GM19351 (cell line): ENCODE data around the gene SAMD4A.

Experiments used
- ATAC-seq: cut with Tn5 transposase; IDR thresholded peaks from one replicate; pipeline ENCODE4 v1.9.1; 2021; ENCODE audit warnings: mild to moderate bottlenecking, moderate library complexity; ENCODE audit not compliant: unreplicated experiment

The SAMD4A gene

GRCh38 chr14:54774824-54775223 is 207.9 kb downstream of the SAMD4A start:
- ATAC-seq: no peak

- ATAC-seq: no peak
Measured at GRCh38 chr14:54775486-54776140, 208.7 kb downstream of the SAMD4A start.

- ATAC-seq: no peak
Measured at GRCh38 chr14:54776361-54777001, 209.6 kb downstream of the SAMD4A start.

GRCh38 chr14:54777395-54777794 is 210.5 kb downstream of the SAMD4A start:
- ATAC-seq: no peak

- no peak for ATAC-seq
Measured at GRCh38 chr14:54778618-54779345, 211.9 kb downstream of the SAMD4A start.

GRCh38 chr14:54781080-54781479 is 214.2 kb downstream of the SAMD4A start:
- ATAC-seq: no peak

- no peak for ATAC-seq
Measured at GRCh38 chr14:54781961-54782750, 215.2 kb downstream of the SAMD4A start.

- ATAC-seq: peak; percentile 97
Measured at GRCh38 chr14:54782751-54783659, 216.1 kb downstream of the SAMD4A start.

- no peak for ATAC-seq
Measured at GRCh38 chr14:54783660-54784015, 216.7 kb downstream of the SAMD4A start.

- ATAC-seq: no peak
Measured at GRCh38 chr14:54784060-54784459, 217.1 kb downstream of the SAMD4A start.

GRCh38 chr14:54784657-54785056 is 217.7 kb downstream of the SAMD4A start:
- ATAC-seq: no peak

- ATAC-seq: no peak
Measured at GRCh38 chr14:54785136-54785777, 218.3 kb downstream of the SAMD4A start.

- no peak for ATAC-seq
Measured at GRCh38 chr14:54785778-54786770, 219.1 kb downstream of the SAMD4A start.

- no peak for ATAC-seq
Measured at GRCh38 chr14:54786838-54787237, 219.9 kb downstream of the SAMD4A start.

- ATAC-seq: no peak
Measured at GRCh38 chr14:54787261-54787660, 220.3 kb downstream of the SAMD4A start.

GRCh38 chr14:54788701-54789100 is 221.8 kb downstream of the SAMD4A start:
- no peak for ATAC-seq

GRCh38 chr14:54789166-54789565 is 222.2 kb downstream of the SAMD4A start:
- ATAC-seq: no peak

GRCh38 chr14:54789781-54790480 is 223.0 kb downstream of the SAMD4A start:
- no peak for ATAC-seq
